Prostate gland (tissue), 2 donors: ENCODE measurements around the gene BAIAP2. TPM values are rescaled to one million over a fixed set of nuclear protein-coding genes. Genes with fewer than 3 reads are reported as not detected.

Experiments used
- DNase-seq: peaks from one replicate; pipeline ENCODE4 v3.0.0-alpha.2; 2019; ENCODE audit warnings: low spot score
- H3K27ac ChIP-seq, 2 donors: fragments of 200-600 bp; sonication (generic); 2 replicates each; pipeline ENCODE4 v1.5.1; 2017 to 2019
- H3K27me3 ChIP-seq: fragments of 200-600 bp; sonication (generic); replicated peaks from 2 replicates; pipeline ENCODE4 v1.5.1; 2019; ENCODE audit not compliant: insufficient read depth
- H3K36me3 ChIP-seq, 2 donors: fragments of 200-600 bp; sonication (generic); 1 replicate in 1 of 2; 2 replicates in 1 of 2; pipeline versions ENCODE4 v1.5.1 to v1.8.1; 2017 to 2019
- H3K4me1 ChIP-seq: fragments of 200-600 bp; sonication (generic); replicated peaks from 2 replicates; pipeline ENCODE4 v1.5.1; 2019
- H3K4me3 ChIP-seq, 2 donors: fragments of 200-600 bp; sonication (generic); 2 replicates each; pipeline ENCODE4 v1.5.1; 2017 to 2019
- H3K9me3 ChIP-seq: fragments of 200-600 bp; sonication (generic); 2 replicates; pipeline ENCODE4 v1.5.1; 2017
- POLR2A ChIP-seq: fragments of 450-650 bp; IDR thresholded peaks from one replicate; pipeline ENCODE4 v1.6.1; 2016; ENCODE audit warnings: antibody characterized with exemption, mild to moderate bottlenecking
- POLR2AphosphoS5 ChIP-seq: sonication (generic); formaldehyde crosslinking; IDR thresholded peaks from one replicate; pipeline ENCODE4 v1.6.1; 2017; ENCODE audit warnings: antibody characterized with exemption
- WGBS: methylation state at CpG from one replicate; pipeline ENCODE4 v1.1.5; 2018; 5-methylcytosine and 5-hydroxymethylcytosine counted together
- intact Hi-C: fragments of 100-400 bp; cut with DNase I; formaldehyde crosslinking; loops from one replicate; pipeline ENCODE4 v1.14.2; 2022
- total RNA-seq, 2 donors: library from RNA; depleted of rRNA; stranded (reverse); fragments of >200 nt; gene quantifications; one replicate each; pipeline ENCODE4 v1.1.0, GENCODE V29; 2016
- TF ChIP-seq, protein P1 (sequence below), 4 experiments: fragments of 200-600 bp in 2 of 4; fragments of 450-650 bp in 2 of 4; sonication (generic) in 2 of 4; IDR thresholded peaks; 1 replicate in 3 of 4; 2 replicates in 1 of 4; pipeline ENCODE4 v1.5.1; 2016 to 2019; ENCODE audit warnings: antibody characterized with exemption in 4 of 4, mild to moderate bottlenecking in 2 of 4, moderate library complexity in 2 of 4

BAIAP2 gene
- total RNA-seq, 2 donors from 2014 or later: 125 to 148 TPM

DNA sequence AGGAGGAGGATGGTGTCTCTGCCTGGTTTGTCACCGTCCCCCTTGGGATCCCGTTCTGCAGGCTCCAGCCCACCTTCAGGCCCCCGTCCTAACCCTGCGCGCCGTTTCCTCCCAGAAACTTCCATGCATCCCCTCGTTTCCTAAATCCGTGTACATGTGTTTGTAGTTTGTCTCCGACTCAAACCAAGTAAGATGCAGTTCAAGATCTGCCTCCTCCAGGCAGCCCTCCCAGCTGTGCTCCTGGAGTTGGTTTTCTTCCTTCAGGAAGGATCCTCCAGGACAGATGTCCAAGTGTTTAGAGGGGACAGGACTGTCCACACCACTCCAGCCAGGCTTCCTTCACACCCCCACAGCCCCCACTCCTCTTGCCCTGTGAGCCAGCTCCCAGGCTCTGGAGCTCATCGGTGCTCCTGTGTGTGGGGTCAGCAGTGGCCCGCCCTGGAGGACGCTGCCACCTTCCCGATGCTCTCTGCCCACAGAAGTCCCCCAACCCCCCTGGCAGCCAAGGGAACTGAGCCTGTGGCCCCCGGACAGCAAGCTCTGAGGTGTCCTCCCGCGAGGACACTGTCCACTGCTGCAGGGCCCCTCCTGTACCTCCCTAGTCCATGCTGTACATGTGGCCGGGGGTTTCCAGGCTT is 11.3 kb downstream of the BAIAP2 start:
- no peak for TF ChIP-seq POLR2AphosphoS5
- TF ChIP-seq, protein P1, sequence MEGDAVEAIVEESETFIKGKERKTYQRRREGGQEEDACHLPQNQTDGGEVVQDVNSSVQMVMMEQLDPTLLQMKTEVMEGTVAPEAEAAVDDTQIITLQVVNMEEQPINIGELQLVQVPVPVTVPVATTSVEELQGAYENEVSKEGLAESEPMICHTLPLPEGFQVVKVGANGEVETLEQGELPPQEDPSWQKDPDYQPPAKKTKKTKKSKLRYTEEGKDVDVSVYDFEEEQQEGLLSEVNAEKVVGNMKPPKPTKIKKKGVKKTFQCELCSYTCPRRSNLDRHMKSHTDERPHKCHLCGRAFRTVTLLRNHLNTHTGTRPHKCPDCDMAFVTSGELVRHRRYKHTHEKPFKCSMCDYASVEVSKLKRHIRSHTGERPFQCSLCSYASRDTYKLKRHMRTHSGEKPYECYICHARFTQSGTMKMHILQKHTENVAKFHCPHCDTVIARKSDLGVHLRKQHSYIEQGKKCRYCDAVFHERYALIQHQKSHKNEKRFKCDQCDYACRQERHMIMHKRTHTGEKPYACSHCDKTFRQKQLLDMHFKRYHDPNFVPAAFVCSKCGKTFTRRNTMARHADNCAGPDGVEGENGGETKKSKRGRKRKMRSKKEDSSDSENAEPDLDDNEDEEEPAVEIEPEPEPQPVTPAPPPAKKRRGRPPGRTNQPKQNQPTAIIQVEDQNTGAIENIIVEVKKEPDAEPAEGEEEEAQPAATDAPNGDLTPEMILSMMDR (IDR thresholded peaks at IDR 0.05): no peak
- peaks cover 65% of the 10 kb centered on the region for H3K4me1 ChIP-seq
- peak overlapping the region; percentile 90 to 95 for H3K27ac ChIP-seq
- no peaks in the 10 kb centered on the region for H3K36me3 ChIP-seq
- H3K27me3 ChIP-seq: no peaks in the 10 kb centered on the region
- 86% methylated on average over 14 of the region's 17 CpGs for WGBS
- no peaks in the 10 kb centered on the region for H3K9me3 ChIP-seq
- no peak for DNase-seq
- H3K4me3 ChIP-seq: no peak overlapping the region
- intact Hi-C loops: no loop called here

DNA sequence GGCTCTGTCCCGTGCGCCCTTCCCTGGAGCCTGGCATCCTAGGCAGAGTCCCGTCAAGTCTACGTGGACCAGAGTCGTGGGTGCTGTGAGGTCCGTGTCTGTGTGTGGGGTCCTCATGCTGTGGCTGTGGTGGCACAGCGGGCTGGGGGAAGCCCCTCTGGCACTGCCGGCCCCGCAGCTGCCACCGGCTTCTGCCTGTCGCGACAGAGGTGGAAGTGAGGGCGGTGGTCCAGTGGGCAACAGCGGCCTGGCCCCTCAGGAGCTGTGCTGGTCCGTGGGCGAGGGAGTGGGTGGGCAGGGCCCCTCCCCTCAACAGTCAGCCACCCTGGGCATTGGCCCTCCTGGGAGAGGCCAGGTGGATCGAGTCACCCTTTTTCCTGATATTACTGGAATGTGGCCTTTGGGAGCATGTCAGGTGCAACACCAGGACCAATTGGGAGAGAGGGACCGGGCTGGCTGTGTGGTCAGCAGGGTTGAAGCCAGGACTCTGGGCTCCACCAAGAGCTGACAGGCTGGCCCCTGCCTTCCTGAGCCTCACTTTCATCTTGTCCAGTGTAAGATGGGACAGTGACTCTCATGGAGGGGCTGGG is 11.9 kb downstream of the BAIAP2 start:
- Histone ChIP-seq H3K4me1 (peaks cover 65% of the 10 kb centered on the region), H3K27ac (peak overlapping the region; percentile 36 to 95), H3K36me3 (no peaks in the 10 kb centered on the region), H3K27me3 (no peaks in the 10 kb centered on the region), H3K9me3 (no peaks in the 10 kb centered on the region), H3K4me3 (no peak overlapping the region)
- WGBS: 86% methylated on average over 14 of the region's 18 CpGs
- no peak for TF ChIP-seq POLR2AphosphoS5
- TF ChIP-seq, protein P1 (IDR thresholded peaks at IDR 0.05): no peak
- TF ChIP-seq POLR2A: no peak
- no peak for DNase-seq
- intact Hi-C loops: no loop called here

DNA sequence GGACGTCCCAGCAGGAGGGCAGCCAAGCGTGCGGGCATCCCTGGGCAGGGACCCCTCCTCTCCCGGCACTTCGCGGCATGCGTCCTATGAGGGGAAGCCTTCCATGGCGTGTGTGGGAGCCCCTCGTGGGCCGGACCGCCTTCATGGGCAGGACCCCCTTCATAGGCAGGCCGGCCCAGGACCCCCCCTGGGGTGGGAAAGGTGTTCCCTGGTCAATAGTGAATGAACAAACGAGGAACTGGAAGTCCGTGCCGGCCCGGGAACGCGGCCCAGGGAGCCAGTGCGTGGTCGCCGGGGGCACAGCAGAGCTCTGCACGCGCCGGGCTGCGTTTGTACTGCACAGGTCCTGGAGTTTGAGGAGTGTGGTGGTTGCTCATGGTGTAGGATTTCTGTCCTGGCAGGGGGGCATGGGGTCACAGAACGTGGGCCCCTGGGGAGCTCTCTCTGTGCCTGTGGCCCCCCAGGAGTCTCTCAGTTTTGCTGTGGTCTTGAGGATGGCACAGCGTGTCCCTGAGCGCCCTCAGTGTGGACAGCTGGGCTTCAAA is 13.9 kb downstream of the BAIAP2 start:
- no peaks in the 10 kb centered on the region for H3K36me3 ChIP-seq
- H3K27ac ChIP-seq: peak overlapping the region; percentile 83 to 95
- 94% methylated on average over 26 of the region's 28 CpGs for WGBS
- no peaks in the 10 kb centered on the region for H3K9me3 ChIP-seq
- peaks cover 64% of the 10 kb centered on the region for H3K4me1 ChIP-seq
- H3K4me3 ChIP-seq: no peak overlapping the region
- intact Hi-C loops: no loop called here
- no peaks in the 10 kb centered on the region for H3K27me3 ChIP-seq
- TF ChIP-seq POLR2A (no peak), POLR2AphosphoS5 (no peak)
- TF ChIP-seq, protein P1 (IDR thresholded peaks at IDR 0.05): no peak
- no peak for DNase-seq

DNA sequence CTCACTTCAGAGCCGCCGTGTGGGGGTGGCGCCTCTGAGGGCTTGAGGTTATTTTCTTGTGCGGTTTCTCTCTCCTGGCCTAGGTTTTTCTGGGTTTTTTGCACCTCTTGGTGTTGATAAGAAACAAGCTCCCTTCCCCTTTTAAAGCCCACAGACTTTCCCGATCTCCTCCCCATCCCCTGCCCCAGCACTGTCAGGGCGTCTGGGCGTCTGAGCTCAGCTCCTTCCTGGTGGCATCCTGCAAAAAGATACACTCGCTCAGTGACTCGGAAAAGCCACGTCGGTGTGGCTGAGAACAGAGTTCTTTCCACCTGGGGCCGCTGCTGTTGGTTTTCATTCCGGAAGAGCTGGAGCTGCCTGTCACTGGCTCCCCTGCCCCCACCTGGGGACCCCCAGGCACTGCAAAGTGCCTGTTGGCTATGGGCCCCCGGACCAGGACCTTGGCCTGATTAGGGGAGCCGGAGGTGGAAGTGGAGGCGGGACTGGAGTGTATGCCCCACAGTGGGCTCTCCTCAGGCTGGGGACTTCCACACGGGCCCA is 14.5 kb downstream of the BAIAP2 start:
- Histone ChIP-seq H3K27ac (peak overlapping the region; percentile 83 to 95), H3K27me3 (no peaks in the 10 kb centered on the region), H3K36me3 (no peaks in the 10 kb centered on the region), H3K4me1 (peaks cover 59% of the 10 kb centered on the region), H3K9me3 (no peaks in the 10 kb centered on the region), H3K4me3 (no peak overlapping the region)
- WGBS: 67% methylated on average over 17 of the region's 17 CpGs
- TF ChIP-seq, protein P1 (IDR thresholded peaks at IDR 0.05): no peak
- no peak for TF ChIP-seq POLR2AphosphoS5
- no peak for TF ChIP-seq POLR2A
- no peak for DNase-seq
- intact Hi-C loops: no loop called here
